Measurements from ENCODE around the gene CH25H.
"Not testable (repeated sequence)": the region's sequence is repeated elsewhere in the genome, so short reads cannot be mapped to it uniquely, and the experiment has no call there.

CH25H gene

GRCh38 chr10:89209718-89210117, 2.6 kb upstream of the CH25H start:
- no peak overlapping the region for H3K4me3 ChIP-seq (ENCODE audit: low read depth in 1 of 2, low read length in 2 of 2)
- peaks cover 0 to 6% of the 10 kb centered on the region in 2 donors for H3K4me1 ChIP-seq (ENCODE audit: control insufficient read depth in 1 of 2, insufficient read depth in 2 of 2, low read length in 2 of 2)
- no peaks in the 10 kb centered on the region for H3K9me3 ChIP-seq (ENCODE audit: control insufficient read depth in 1 of 2, low read length in 2 of 2)
- H3K27me3 ChIP-seq (ENCODE audit: low read depth, low read length): peaks cover 28% of the 10 kb centered on the region
- H3K27ac ChIP-seq (ENCODE audit: low read length): no peak overlapping the region
- peaks cover 0 to under 1% of the 10 kb centered on the region in 2 donors for H3K36me3 ChIP-seq (ENCODE audit: control insufficient read depth in 1 of 2, insufficient read depth in 2 of 2, low read length in 2 of 2)

- Histone ChIP-seq H3K4me3 (ENCODE audit: low read depth in 1 of 2, low read length in 2 of 2) (peak overlapping the region; percentile 72 to 79), H3K4me1 (ENCODE audit: control insufficient read depth in 1 of 2, insufficient read depth in 2 of 2, low read length in 2 of 2) (peaks cover 0 to 6% of the 10 kb centered on the region in 2 donors), H3K9me3 (ENCODE audit: control insufficient read depth in 1 of 2, low read length in 2 of 2) (no peaks in the 10 kb centered on the region), H3K27me3 (ENCODE audit: low read depth, low read length) (peaks cover 28% of the 10 kb centered on the region), H3K36me3 (ENCODE audit: control insufficient read depth in 1 of 2, insufficient read depth in 2 of 2, low read length in 2 of 2) (no peaks in the 10 kb centered on the region), H3K27ac (ENCODE audit: low read length) (peak overlapping the region; percentile 64)
Measured at GRCh38 chr10:89207801-89208551, 859 bp upstream of the CH25H start.

- Histone ChIP-seq H3K36me3 (ENCODE audit: control insufficient read depth in 1 of 2, insufficient read depth in 2 of 2, low read length in 2 of 2) (no peaks in the 10 kb centered on the region), H3K4me1 (ENCODE audit: control insufficient read depth in 1 of 2, insufficient read depth in 2 of 2, low read length in 2 of 2) (peaks cover 0 to 6% of the 10 kb centered on the region in 2 donors), H3K9me3 (ENCODE audit: control insufficient read depth in 1 of 2, low read length in 2 of 2) (no peaks in the 10 kb centered on the region), H3K27me3 (ENCODE audit: low read depth, low read length) (peaks cover 28% of the 10 kb centered on the region), H3K4me3 (ENCODE audit: low read depth in 1 of 2, low read length in 2 of 2) (peak overlapping the region; percentile 72 to 79), H3K27ac (ENCODE audit: low read length) (peak overlapping the region; percentile 64)
Measured at GRCh38 chr10:89206402-89207180, 526 bp downstream of the CH25H start.

- H3K4me3 ChIP-seq (ENCODE audit: low read depth in 1 of 2, low read length in 2 of 2): no peak overlapping the region
- H3K36me3 ChIP-seq (ENCODE audit: control insufficient read depth in 1 of 2, insufficient read depth in 2 of 2, low read length in 2 of 2): no peaks in the 10 kb centered on the region
- peaks cover 28% of the 10 kb centered on the region for H3K27me3 ChIP-seq (ENCODE audit: low read depth, low read length)
- H3K27ac ChIP-seq (ENCODE audit: low read length): no peak overlapping the region
- H3K9me3 ChIP-seq (ENCODE audit: control insufficient read depth in 1 of 2, low read length in 2 of 2): no peaks in the 10 kb centered on the region
- peaks cover 0 to 6% of the 10 kb centered on the region in 2 donors for H3K4me1 ChIP-seq (ENCODE audit: control insufficient read depth in 1 of 2, insufficient read depth in 2 of 2, low read length in 2 of 2)
Measured at GRCh38 chr10:89204621-89205185, 2.4 kb downstream of the CH25H start.

- Histone ChIP-seq H3K36me3 (ENCODE audit: control insufficient read depth in 1 of 2, insufficient read depth in 2 of 2, low read length in 2 of 2) (no peaks in the 10 kb centered on the region), H3K27ac (ENCODE audit: low read length) (no peak overlapping the region), H3K4me1 (ENCODE audit: control insufficient read depth in 1 of 2, insufficient read depth in 2 of 2, low read length in 2 of 2) (peaks cover 0 to 6% of the 10 kb centered on the region in 2 donors), H3K9me3 (ENCODE audit: control insufficient read depth in 1 of 2, low read length in 2 of 2) (no peaks in the 10 kb centered on the region), H3K27me3 (ENCODE audit: low read depth, low read length) (peaks cover 23% of the 10 kb centered on the region), H3K4me3 (ENCODE audit: low read depth in 1 of 2, low read length in 2 of 2) (no peak overlapping the region)
Measured at GRCh38 chr10:89203237-89203636, 3.9 kb downstream of the CH25H start.

GRCh38 chr10:89202033-89202425, 5.1 kb downstream of the CH25H start:
- peaks cover 12% of the 10 kb centered on the region for H3K27me3 ChIP-seq (ENCODE audit: low read depth, low read length)
- H3K36me3 ChIP-seq (ENCODE audit: control insufficient read depth in 1 of 2, insufficient read depth in 2 of 2, low read length in 2 of 2): no peaks in the 10 kb centered on the region
- H3K4me1 ChIP-seq (ENCODE audit: control insufficient read depth in 1 of 2, insufficient read depth in 2 of 2, low read length in 2 of 2): peaks cover 0 to 6% of the 10 kb centered on the region in 2 donors
- no peak overlapping the region for H3K27ac ChIP-seq (ENCODE audit: low read length)
- no peak overlapping the region for H3K4me3 ChIP-seq (ENCODE audit: low read depth in 1 of 2, low read length in 2 of 2)
- H3K9me3 ChIP-seq (ENCODE audit: control insufficient read depth in 1 of 2, low read length in 2 of 2): no peaks in the 10 kb centered on the region

GRCh38 chr10:89201345-89202032, 5.6 kb downstream of the CH25H start:
- no peak overlapping the region for H3K27ac ChIP-seq (ENCODE audit: low read length)
- H3K36me3 ChIP-seq (ENCODE audit: control insufficient read depth in 1 of 2, insufficient read depth in 2 of 2, low read length in 2 of 2): no peaks in the 10 kb centered on the region

GRCh38 chr10:89197473-89197872, 9.6 kb downstream of the CH25H start:
- Histone ChIP-seq H3K27me3 (ENCODE audit: low read depth, low read length) (no peaks in the 10 kb centered on the region), H3K36me3 (ENCODE audit: control insufficient read depth in 1 of 2, insufficient read depth in 2 of 2, low read length in 2 of 2) (no peaks in the 10 kb centered on the region), H3K9me3 (ENCODE audit: control insufficient read depth in 1 of 2, low read length in 2 of 2) (no peaks in the 10 kb centered on the region), H3K27ac (ENCODE audit: low read length) (no peak overlapping the region), H3K4me1 (ENCODE audit: control insufficient read depth in 1 of 2, insufficient read depth in 2 of 2, low read length in 2 of 2) (no peaks in the 10 kb centered on the region), H3K4me3 (ENCODE audit: low read depth in 1 of 2, low read length in 2 of 2) (no peak overlapping the region)

More at GRCh38 chr10:89201345-89202032, 5.6 kb downstream of the CH25H start:
- Histone ChIP-seq H3K4me1 (ENCODE audit: control insufficient read depth in 1 of 2, insufficient read depth in 2 of 2, low read length in 2 of 2) (peaks cover 0 to 1% of the 10 kb centered on the region in 2 donors), H3K27me3 (ENCODE audit: low read depth, low read length) (peaks cover 6% of the 10 kb centered on the region), H3K9me3 (ENCODE audit: control insufficient read depth in 1 of 2, low read length in 2 of 2) (no peaks in the 10 kb centered on the region), H3K4me3 (ENCODE audit: low read depth in 1 of 2, low read length in 2 of 2) (no peak overlapping the region)

- H3K36me3 ChIP-seq (ENCODE audit: control insufficient read depth in 1 of 2, insufficient read depth in 2 of 2, low read length in 2 of 2); H3K9me3 ChIP-seq (ENCODE audit: control insufficient read depth in 1 of 2, low read length in 2 of 2); H3K4me1 ChIP-seq (ENCODE audit: control insufficient read depth in 1 of 2, insufficient read depth in 2 of 2, low read length in 2 of 2): not testable (repeated sequence)
Measured at GRCh38 chr10:89191301-89191700, 15.8 kb downstream of the CH25H start.

GRCh38 chr10:89189211-89189734, 17.8 kb downstream of the CH25H start:
- Histone ChIP-seq H3K36me3 (ENCODE audit: control insufficient read depth in 1 of 2, insufficient read depth in 2 of 2, low read length in 2 of 2) (no peaks in the 10 kb centered on the region), H3K9me3 (ENCODE audit: control insufficient read depth in 1 of 2, low read length in 2 of 2) (no peaks in the 10 kb centered on the region), H3K27me3 (ENCODE audit: low read depth, low read length) (no peaks in the 10 kb centered on the region), H3K4me3 (ENCODE audit: low read depth in 1 of 2, low read length in 2 of 2) (no peak overlapping the region), H3K27ac (ENCODE audit: low read length) (no peak overlapping the region), H3K4me1 (ENCODE audit: control insufficient read depth in 1 of 2, insufficient read depth in 2 of 2, low read length in 2 of 2) (peaks cover 0 to 4% of the 10 kb centered on the region in 2 donors)

More at GRCh38 chr10:89191301-89191700, 15.8 kb downstream of the CH25H start:
- H3K27ac ChIP-seq (ENCODE audit: low read length); H3K27me3 ChIP-seq (ENCODE audit: low read depth, low read length); H3K4me3 ChIP-seq (ENCODE audit: low read depth in 1 of 2, low read length in 2 of 2): not testable (repeated sequence)
